ENCODE results near the gene ATP2A3.

GRCh38 chr17:4004517-4005295 is 40.5 kb upstream of the ATP2A3 start:
- TF ChIP-seq CTCF (IDR thresholded peaks at IDR 0.05), result peak; percentile 71 to 95 (median 81)
- no peak for TF ChIP-seq POLR2A (IDR thresholded peaks at IDR 0.05)
